Mammary epithelial cell (primary cell): ENCODE results near the gene CKAP5.

ENCODE experiments used
- EZH2 ChIP-seq: IDR thresholded peaks from 2 replicates; pipeline ENCODE4 v1.6.1; 2012; ENCODE audit warnings: low read length, inconsistent platforms, borderline replicate concordance
- TF ChIP-seq, protein P1 (sequence below), 2 donors: IDR thresholded peaks in 1 of 2; conservative IDR thresholded peaks in 1 of 2; 2 replicates each; pipeline ENCODE4 v1.5.1; 2011 to 2012; ENCODE audit warnings: inconsistent platforms in 2 of 2, low read length in 2 of 2, mild to moderate bottlenecking in 2 of 2, control low read depth in 1 of 2, low read depth in 1 of 2; ENCODE audit not compliant: insufficient read depth in 1 of 2; ENCODE audit errors: extremely low read depth in 1 of 2

DNA sequence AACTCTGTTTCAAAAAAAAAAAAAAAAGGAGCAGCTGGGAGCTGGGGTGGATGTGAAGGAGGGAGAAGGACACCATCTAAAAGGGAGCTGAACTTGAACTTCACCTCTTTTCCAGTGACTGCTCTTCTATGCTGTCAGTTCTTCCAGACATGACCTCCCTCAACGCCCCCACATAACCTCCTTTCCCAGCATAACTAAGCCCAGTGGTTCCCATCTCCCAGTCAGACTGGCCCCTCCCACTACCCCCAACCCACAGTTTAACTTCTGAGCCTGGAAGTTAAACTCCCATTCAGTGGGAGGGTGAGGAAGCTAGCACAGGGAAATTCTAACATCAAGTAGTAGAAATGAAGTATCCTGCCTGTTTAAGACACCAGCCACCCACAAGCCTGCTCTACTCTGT lies 147.5 kb downstream of the CKAP5 start:
- TF ChIP-seq, protein P1, sequence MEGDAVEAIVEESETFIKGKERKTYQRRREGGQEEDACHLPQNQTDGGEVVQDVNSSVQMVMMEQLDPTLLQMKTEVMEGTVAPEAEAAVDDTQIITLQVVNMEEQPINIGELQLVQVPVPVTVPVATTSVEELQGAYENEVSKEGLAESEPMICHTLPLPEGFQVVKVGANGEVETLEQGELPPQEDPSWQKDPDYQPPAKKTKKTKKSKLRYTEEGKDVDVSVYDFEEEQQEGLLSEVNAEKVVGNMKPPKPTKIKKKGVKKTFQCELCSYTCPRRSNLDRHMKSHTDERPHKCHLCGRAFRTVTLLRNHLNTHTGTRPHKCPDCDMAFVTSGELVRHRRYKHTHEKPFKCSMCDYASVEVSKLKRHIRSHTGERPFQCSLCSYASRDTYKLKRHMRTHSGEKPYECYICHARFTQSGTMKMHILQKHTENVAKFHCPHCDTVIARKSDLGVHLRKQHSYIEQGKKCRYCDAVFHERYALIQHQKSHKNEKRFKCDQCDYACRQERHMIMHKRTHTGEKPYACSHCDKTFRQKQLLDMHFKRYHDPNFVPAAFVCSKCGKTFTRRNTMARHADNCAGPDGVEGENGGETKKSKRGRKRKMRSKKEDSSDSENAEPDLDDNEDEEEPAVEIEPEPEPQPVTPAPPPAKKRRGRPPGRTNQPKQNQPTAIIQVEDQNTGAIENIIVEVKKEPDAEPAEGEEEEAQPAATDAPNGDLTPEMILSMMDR (conservative IDR thresholded peaks at IDR 0.05 in 1 of 2, IDR thresholded peaks at IDR 0.05 in 1 of 2; ENCODE audit: extremely low read depth in 1 of 2, insufficient read depth in 1 of 2, low read depth in 1 of 2, low read length in 2 of 2), result no peak
- no peak for TF ChIP-seq EZH2
